GM10266 (cell line): ENCODE measurements around the gene A4GNT.

Experiments used
- DNase-seq: peaks from one replicate; pipeline ENCODE4 v3.0.0; 2012; ENCODE audit errors: extremely low spot score
- CTCF ChIP-seq: IDR thresholded peaks from 2 replicates; pipeline ENCODE4 v1.5.1; 2012; ENCODE audit warnings: mild to moderate bottlenecking, low read depth; ENCODE audit not compliant: control insufficient read depth, insufficient read depth; ENCODE audit errors: missing control alignments

A4GNT gene

GRCh38 chr3:138119423-138119766, 12.8 kb downstream of the A4GNT start:
- peak; percentile 1 for TF ChIP-seq CTCF
- DNase-seq = no peak

GRCh38 chr3:138118612-138119422, 13.4 kb downstream of the A4GNT start:
- peak; percentile 74 for DNase-seq
- TF ChIP-seq CTCF = peak; percentile 76

GRCh38 chr3:138114988-138115971, 16.9 kb downstream of the A4GNT start, which contains the start of gene DZIP1L:
DZIP1L (minus strand) TSS chr3:138115608; CDS start chr3:138103971, 11,637 bp downstream.
- TF ChIP-seq CTCF = peak; percentile 81
- DNase-seq = peak; percentile 72

- no peak for DNase-seq
- no peak for TF ChIP-seq CTCF
These were observed 17.7 kb downstream of the A4GNT start for GRCh38 chr3:138114431-138114918.

GRCh38 chr3:138113326-138113725, 18.9 kb downstream of the A4GNT start:
- no peak for TF ChIP-seq CTCF
- DNase-seq = no peak

GRCh38 chr3:138112362-138112761, 19.8 kb downstream of the A4GNT start:
- TF ChIP-seq CTCF = no peak
- DNase-seq = no peak

GRCh38 chr3:138105598-138105997, 26.6 kb downstream of the A4GNT start:
- no peak for DNase-seq
- no peak for TF ChIP-seq CTCF
